ENCODE measurements around the gene EIF5B. TPM values are rescaled to one million over a fixed set of nuclear protein-coding genes. Genes with fewer than 3 reads are reported as not detected.

The EIF5B gene
- total RNA-seq, 1 donor from 2014 or later, result 26.8 TPM

DNA sequence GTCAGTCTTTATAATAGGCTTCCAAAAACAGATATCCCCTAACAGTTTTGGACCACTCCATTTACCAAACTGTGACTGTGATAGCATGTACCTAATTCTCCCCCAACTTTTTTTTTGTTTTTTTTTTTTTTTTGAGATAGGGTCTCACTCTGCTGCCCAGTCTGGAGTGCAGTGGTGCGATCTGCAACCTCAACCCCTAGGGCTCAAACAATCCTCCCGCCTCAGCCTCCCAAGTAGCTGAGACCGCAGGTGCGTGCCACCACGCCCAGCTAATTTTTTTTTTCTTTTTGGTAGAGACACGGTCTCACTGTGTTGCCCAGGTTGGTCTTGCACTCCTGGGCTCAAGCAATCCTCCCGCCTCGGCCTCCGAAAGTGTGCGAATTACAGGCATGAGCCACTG lies 99.7 kb downstream of the EIF5B start:
- H3K27ac Mint-ChIP-seq, result no peak overlapping the region
- Histone ChIP-seq H3K4me1 (no peaks in the 10 kb centered on the region), H4K20me1 (ENCODE audit: low read depth) (peaks cover 15% of the 10 kb centered on the region), H3K79me2 (ENCODE audit: low read depth) (no peaks in the 10 kb centered on the region), H3F3A (ENCODE audit: low read depth) (no peaks in the 10 kb centered on the region), H3K4me3 (no peak overlapping the region), H3K9me3 (ENCODE audit: low read depth) (no peaks in the 10 kb centered on the region), H3K9ac (no peak overlapping the region), H3K36me3 (no peaks in the 10 kb centered on the region), H2AFZ (replicated peaks) (no peak overlapping the region), H3K27me3 (no peaks in the 10 kb centered on the region), H3K4me2 (no peak overlapping the region), H3K27ac (no peak overlapping the region)
- H3K4me1 Mint-ChIP-seq, result peaks cover 8% of the 10 kb centered on the region
- H3K36me3 Mint-ChIP-seq, result peaks cover 14% of the 10 kb centered on the region
- DNase-seq (ENCODE audit: low spot score), result no peak
- TF ChIP-seq EZH2phosphoT487 (IDR thresholded peaks at IDR 0.05), result no peak
- TF ChIP-seq EZH2 (IDR thresholded peaks at IDR 0.05), result no peak
- no peak for TF ChIP-seq CTCF (IDR thresholded peaks at IDR 0.05)
- H3K4me3 Mint-ChIP-seq, result no peak overlapping the region
- peaks cover 2% of the 10 kb centered on the region for H3K27me3 Mint-ChIP-seq (ENCODE audit: insufficient read depth, low read depth)
- no peaks in the 10 kb centered on the region for H3K9me3 Mint-ChIP-seq

DNA sequence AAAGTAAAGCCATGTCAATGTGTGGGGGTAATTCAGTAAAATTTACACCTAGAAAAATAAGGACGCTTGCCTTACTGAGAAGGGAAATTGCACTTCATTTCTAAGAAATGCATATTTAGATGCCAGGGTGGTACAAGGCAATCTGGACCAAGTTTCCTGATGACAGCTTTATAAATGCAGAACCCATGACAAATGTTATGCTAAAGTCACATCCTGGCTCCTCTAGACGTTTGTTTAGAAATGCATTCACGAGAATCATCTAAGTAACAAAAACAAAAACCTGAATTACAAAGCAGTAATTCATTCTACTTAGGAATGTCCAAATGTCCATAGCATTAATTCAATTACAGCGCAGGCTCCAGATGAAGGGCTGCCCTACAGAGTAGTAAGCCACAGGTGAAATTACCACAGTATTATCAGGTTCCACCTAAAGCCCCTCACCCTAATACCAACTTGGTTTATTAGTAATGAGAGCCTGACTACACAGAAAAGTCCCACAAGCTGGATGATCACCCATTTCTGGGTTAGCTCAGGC lies 102.8 kb downstream of the EIF5B start:
- Histone ChIP-seq H2AFZ (replicated peaks) (no peak overlapping the region), H3K79me2 (ENCODE audit: low read depth) (peaks cover 11% of the 10 kb centered on the region), H4K20me1 (ENCODE audit: low read depth) (peaks cover 8% of the 10 kb centered on the region), H3K9me3 (ENCODE audit: low read depth) (no peaks in the 10 kb centered on the region), H3K27ac (no peak overlapping the region), H3F3A (ENCODE audit: low read depth) (no peaks in the 10 kb centered on the region), H3K4me2 (no peak overlapping the region), H3K36me3 (no peaks in the 10 kb centered on the region), H3K4me1 (no peaks in the 10 kb centered on the region), H3K27me3 (no peaks in the 10 kb centered on the region), H3K4me3 (no peak overlapping the region), H3K9ac (peak overlapping the region; percentile 1)
- H3K36me3 Mint-ChIP-seq, result peaks cover 15% of the 10 kb centered on the region
- DNase-seq (ENCODE audit: low spot score), result no peak
- no peak overlapping the region for H3K27ac Mint-ChIP-seq
- H3K4me1 Mint-ChIP-seq, result no peaks in the 10 kb centered on the region
- peaks cover 2% of the 10 kb centered on the region for H3K27me3 Mint-ChIP-seq (ENCODE audit: insufficient read depth, low read depth)
- H3K4me3 Mint-ChIP-seq, result no peak overlapping the region
- H3K9me3 Mint-ChIP-seq, result no peaks in the 10 kb centered on the region
- TF ChIP-seq EZH2phosphoT487 (IDR thresholded peaks at IDR 0.05), result no peak
- no peak for TF ChIP-seq EZH2 (IDR thresholded peaks at IDR 0.05)
- TF ChIP-seq CTCF (IDR thresholded peaks at IDR 0.05), result no peak

DNA sequence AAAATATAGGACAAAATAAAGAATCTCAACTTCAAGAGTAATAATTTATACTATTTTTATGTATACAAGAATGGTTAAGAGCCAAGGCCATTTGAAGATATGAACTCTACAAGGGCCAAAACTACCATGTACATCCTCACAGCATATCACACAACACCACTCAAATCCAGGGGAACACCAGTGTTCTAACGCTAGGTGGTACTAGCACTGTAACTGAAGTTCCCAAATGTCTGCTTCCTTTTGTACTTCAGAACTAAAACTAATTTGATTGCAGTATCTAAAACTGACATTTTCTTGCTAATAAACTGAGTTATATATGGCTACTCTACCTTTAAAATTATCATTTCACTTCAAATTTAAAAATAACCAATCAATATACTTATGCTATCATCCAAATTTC lies 105.6 kb downstream of the EIF5B start:
- no peak overlapping the region for H3K27ac ChIP-seq
- H3K36me3 ChIP-seq, result no peaks in the 10 kb centered on the region

More for the DNA sequence above, 105.6 kb downstream of the EIF5B start:
- Histone ChIP-seq H3K9ac (no peak overlapping the region), H3K9me3 (ENCODE audit: low read depth) (no peaks in the 10 kb centered on the region), H3K4me3 (no peak overlapping the region), H2AFZ (replicated peaks) (no peak overlapping the region), H3K79me2 (ENCODE audit: low read depth) (peaks cover 11% of the 10 kb centered on the region), H3F3A (ENCODE audit: low read depth) (no peaks in the 10 kb centered on the region), H4K20me1 (ENCODE audit: low read depth) (peaks cover 8% of the 10 kb centered on the region), H3K4me1 (no peaks in the 10 kb centered on the region), H3K4me2 (no peak overlapping the region), H3K27me3 (no peaks in the 10 kb centered on the region)
- H3K4me3 Mint-ChIP-seq, result no peak overlapping the region
- no peak overlapping the region for H3K27ac Mint-ChIP-seq
- no peaks in the 10 kb centered on the region for H3K4me1 Mint-ChIP-seq
- peak; percentile 7 for DNase-seq (ENCODE audit: low spot score)
- H3K36me3 Mint-ChIP-seq, result peaks cover 13% of the 10 kb centered on the region
- no peaks in the 10 kb centered on the region for H3K9me3 Mint-ChIP-seq
- H3K27me3 Mint-ChIP-seq (ENCODE audit: insufficient read depth, low read depth), result no peaks in the 10 kb centered on the region
- TF ChIP-seq EZH2 (IDR thresholded peaks at IDR 0.05) (no peak), CTCF (IDR thresholded peaks at IDR 0.05) (peak; percentile 10)

All from neural progenitor cell (in vitro differentiated cells).